HG03097 (cell line): ENCODE data around the gene TDRKH.
A peak's percentile ranks its signal among the peaks of the same experiment; 100 is the strongest.

Experiments used
- ATAC-seq: cut with Tn5 transposase; IDR thresholded peaks from one replicate; pipeline ENCODE4 v1.9.1; 2021; ENCODE audit not compliant: unreplicated experiment, low FRiP score

The TDRKH gene, protein sequence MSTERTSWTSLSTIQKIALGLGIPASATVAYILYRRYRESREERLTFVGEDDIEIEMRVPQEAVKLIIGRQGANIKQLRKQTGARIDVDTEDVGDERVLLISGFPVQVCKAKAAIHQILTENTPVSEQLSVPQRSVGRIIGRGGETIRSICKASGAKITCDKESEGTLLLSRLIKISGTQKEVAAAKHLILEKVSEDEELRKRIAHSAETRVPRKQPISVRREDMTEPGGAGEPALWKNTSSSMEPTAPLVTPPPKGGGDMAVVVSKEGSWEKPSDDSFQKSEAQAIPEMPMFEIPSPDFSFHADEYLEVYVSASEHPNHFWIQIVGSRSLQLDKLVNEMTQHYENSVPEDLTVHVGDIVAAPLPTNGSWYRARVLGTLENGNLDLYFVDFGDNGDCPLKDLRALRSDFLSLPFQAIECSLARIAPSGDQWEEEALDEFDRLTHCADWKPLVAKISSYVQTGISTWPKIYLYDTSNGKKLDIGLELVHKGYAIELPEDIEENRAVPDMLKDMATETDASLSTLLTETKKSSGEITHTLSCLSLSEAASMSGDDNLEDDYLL

DNA sequence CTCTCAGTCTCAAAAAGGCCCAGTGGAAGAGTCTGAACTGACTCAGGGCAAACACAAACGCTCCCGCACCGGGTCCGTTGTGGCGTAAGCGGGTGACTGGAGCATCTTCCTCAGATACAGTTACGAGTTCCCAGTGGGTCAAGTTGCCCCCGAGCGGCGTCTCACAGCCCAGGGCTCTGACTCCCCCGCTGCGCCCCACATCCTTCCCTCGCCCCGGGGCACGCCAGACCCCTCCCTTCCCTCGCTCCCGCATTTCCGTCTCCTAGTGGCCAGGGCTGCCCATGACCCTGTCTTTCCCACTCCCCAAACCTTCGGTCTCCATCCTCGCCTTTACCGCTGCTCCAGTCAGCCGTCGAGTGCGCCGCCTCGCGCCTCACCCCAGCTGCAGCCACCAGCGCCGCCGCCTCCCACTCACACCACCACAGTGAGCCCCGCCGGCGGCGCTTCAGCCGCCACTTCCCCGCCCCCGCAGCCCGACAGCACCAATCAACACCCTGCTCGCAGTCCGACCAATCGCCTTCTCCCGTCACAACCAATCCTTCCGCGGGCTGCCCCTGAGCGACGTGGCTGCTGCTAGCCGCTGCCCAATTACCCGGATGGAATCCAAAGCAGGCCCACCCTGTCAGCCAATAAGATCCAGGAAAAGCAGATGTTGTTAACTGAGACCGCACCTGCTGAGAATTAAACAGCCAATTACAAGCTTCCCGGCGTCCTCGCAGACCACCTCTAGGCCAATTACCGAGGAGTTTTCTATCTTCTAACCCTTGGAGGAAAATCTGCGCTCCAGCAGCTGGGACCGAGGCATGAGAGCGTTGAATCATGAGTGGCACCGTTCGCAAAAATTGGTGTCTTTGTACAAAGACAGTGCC lies at the start of gene TDRKH:
Gene TDRKH, minus strand, starts transcription at position 430 of the 869 bp plus-strand sequence. CDS start 7,478 bp downstream, outside the sequence.
- ATAC-seq: peak; percentile 89

GRCh38 chr1:151839457-151840403 lies 49.4 kb upstream of the TDRKH start, which contains the start of gene C2CD4D:
Gene C2CD4D (minus strand): TSS chr1:151839820. CDS start chr1:151838989, 831 bp downstream.
- ATAC-seq: no peak

DNA sequence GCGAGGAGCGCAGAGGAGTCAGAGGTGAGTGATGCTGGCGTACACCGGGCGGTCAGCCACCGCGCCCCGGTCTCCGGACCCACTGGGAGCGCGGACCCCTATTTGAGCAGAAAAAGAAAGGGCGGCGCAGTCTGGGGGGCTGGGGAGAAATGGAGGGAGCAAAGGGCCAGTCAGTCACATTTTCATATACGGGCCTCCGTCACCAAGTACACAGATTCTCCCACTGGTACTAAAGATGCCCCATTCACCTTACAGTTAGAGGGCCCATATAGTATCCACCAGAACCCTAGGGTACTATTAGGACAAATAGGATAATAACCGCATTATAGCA lies 48.7 kb upstream of the TDRKH start:
- ATAC-seq: no peak

- no peak for ATAC-seq
Observed at GRCh38 chr1:151838222-151839081, 48.2 kb upstream of the TDRKH start.

- no peak for ATAC-seq
Observed at GRCh38 chr1:151837884-151838221, 47.6 kb upstream of the TDRKH start.

- no peak for ATAC-seq
Observed at GRCh38 chr1:151837197-151837596, 46.9 kb upstream of the TDRKH start.

DNA sequence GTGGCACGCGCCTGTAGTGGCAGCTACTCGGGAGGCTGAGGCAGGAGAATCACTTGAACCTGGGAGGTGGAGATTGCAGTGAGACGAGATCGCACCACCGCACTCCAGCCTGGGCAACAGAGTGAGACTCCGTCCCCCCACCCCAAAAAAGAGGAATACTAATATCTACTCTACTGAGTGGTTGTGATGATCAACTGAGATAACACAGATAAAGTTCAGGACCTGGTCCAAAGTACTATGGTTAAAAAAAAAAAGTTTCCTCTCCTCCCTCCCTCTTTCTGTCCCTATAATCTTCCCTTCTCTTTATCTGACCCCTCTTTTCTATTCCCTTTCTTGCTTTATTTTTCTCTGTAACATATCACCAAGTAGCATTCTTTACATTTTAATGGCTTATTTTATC lies 45.3 kb upstream of the TDRKH start:
- ATAC-seq: no peak

DNA sequence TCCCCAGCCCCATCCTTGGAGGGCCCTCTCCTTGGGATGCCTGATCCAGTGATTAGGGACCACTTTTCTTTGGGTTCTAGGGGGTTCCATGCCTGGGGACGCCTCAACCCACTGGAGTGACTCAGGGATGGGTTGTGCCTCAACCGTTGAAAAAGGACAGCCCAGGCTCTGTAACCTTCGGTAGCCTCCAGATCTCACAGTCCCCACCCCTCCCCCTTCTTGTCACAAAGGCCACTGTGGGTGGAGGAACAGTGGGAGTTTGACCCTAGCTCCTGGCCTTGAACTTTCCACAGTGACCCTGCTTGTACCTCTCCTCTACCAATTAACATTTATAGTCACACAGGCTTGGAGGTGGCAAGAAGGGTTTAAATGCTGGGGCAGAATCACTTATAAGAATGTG lies 43.9 kb upstream of the TDRKH start:
- ATAC-seq: no peak

DNA sequence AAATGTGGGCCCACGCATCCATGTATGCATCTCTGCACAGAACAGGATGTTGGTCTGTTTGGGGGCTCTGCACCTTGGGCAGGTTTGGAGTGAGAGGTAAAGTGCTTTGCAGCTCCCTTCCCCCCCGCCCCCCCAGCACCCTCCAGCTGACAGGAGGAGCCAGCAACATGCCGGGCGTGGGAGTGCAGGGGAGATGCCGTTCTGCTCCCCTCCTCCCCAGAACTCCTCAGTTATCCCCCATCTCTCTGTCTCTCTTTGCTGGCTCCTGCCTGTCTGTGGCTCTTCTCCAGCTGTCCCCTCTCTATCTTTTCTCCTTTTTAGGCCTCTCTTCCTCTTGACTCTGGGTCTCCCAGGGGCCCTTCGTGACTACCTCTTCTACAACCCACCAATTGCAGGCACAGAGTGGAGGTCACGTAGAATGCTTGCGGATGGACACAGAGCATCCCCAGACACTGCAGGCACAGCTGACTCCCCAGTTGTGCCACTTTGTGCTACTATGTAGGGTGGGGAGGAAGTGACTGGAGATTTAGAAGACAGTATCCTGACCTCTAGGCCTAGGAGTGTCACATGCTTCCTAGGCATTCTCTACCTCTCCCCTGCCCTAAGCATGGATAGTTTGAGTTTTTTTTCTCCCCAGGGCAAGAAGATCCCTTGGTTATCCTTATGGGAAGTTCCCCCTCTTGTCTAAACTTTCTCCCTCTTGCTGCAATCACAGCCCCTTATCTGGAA lies 43.0 kb upstream of the TDRKH start:
- no peak for ATAC-seq

GRCh38 chr1:151832318-151832980 lies 42.1 kb upstream of the TDRKH start:
- no peak for ATAC-seq

DNA sequence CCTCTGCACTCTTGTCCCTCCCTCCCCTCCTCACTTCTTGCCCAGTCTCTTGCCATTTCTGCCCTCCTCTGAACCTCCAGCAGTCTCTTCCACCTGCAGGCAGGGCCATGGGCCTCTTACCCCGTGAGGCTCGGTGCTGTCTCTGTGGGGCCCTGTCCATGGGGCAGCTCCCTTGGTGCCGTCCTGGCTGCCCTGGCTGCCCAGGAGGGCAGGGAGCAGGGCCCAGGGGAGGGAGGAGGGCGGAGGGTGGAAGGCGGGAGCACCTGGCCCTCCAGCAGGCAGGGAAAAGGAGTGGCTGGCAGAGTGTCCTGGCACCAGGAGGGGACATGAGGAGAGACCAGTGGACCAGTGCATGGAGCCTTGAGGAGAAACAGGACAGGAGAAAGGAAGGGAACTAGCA lies 41.3 kb upstream of the TDRKH start, which contains the start of gene RORC:
Gene RORC, minus strand, starts transcription at position 198 of the 400 bp plus-strand sequence. Its CDS starts 38 bp downstream, at position 160.
- no peak for ATAC-seq

- no peak for ATAC-seq
Observed at GRCh38 chr1:151831256-151831591, 40.9 kb upstream of the TDRKH start.

DNA sequence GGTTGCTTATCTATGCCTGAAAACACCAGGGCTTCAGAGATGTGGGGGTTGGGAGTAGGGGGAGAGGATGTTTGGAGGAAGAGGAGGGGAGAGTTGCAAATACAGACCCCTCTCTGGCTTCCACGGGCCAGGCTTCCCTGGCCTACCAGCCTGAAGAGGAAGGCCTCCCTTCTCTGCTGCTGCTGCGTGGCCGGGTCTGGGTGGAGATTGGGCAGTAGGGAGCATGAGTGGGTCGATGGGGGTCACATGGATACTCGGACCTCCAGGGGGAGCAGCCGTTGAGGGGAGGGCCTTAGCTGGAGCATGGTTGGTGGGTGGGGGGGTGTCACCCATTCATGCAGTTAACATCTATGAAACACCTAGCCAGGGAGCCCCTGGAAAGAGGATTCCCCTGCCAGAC lies 39.8 kb upstream of the TDRKH start:
- no peak for ATAC-seq

- ATAC-seq: no peak
Observed at GRCh38 chr1:151829352-151830046, 39.2 kb upstream of the TDRKH start.

DNA sequence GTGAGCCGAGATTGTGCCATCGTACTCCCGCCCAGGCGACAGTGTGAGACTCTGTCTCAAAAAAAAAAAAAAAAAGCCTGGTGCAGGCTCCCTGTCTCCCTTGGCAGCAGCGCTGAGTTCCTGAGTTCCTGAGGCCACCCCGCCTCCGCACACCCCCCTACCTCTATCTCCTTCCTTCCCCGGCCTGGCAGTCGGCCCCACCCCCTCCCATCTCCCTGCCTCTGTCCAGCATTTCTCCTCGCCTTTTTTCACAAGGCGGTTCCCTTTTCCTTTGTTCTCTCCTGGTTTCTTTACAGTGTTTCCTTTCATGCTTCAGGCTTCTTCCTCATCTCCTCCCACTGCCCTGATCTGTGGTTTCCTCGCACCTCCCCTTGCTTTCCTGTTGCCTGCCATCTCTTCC lies 38.6 kb upstream of the TDRKH start:
- no peak for ATAC-seq

DNA sequence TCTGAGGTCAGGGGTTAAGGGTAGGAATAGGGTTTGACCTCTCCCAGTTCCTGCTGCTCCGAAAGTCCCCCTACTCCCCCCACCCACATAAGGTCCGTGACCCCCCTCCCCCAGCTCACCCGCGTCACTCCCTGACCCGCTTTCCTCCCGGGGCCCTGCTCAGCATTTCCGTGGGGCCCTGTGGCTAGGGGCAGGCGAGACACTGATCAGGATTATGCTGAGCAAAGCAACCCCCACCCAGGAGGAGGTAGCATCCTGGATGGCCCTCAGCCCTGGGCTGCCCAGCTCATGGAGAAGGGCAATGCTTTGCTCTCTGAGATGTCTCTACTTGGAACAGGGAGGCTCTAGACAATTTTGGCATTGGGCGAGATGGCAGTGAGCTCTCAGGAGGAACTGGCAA lies 37.6 kb upstream of the TDRKH start:
- ATAC-seq: no peak

- no peak for ATAC-seq
Observed at GRCh38 chr1:151825751-151826660, 35.7 kb upstream of the TDRKH start.
